Hepatocyte (in vitro differentiated cells): Measurements from ENCODE around the gene IL12RB2. TPM values are rescaled to one million over a fixed set of nuclear protein-coding genes. Genes with fewer than 3 reads are reported as not detected.
A peak's percentile ranks its signal among the peaks of the same experiment; 100 is the strongest.

Source experiments
- DNase-seq: peaks from one replicate; pipeline ENCODE4 v3.0.0-alpha.2; 2016; ENCODE audit warnings: low spot score
- H2AFZ ChIP-seq: fragments of 200-600 bp; sonication (generic); 2 replicates; pipeline ENCODE4 v1.6.0; 2016; ENCODE audit warnings: antibody characterized with exemption, mild to moderate bottlenecking
- H3K27ac ChIP-seq: fragments of 200-600 bp; sonication (generic); 2 replicates; pipeline ENCODE4 v1.5.1; 2016; ENCODE audit warnings: mild to moderate bottlenecking
- H3K27me3 ChIP-seq: fragments of 200-600 bp; sonication (generic); 2 replicates; pipeline ENCODE4 v1.6.1; 2016
- H3K36me3 ChIP-seq: fragments of 200-600 bp; sonication (generic); replicated peaks from 2 replicates; pipeline ENCODE4 v1.5.1; 2016; ENCODE audit warnings: low read depth; ENCODE audit not compliant: insufficient read depth
- H3K4me1 ChIP-seq: fragments of 200-600 bp; sonication (generic); 2 replicates; pipeline ENCODE4 v1.5.1; 2016; ENCODE audit warnings: mild to moderate bottlenecking, moderate library complexity; ENCODE audit not compliant: insufficient read depth
- H3K4me2 ChIP-seq: fragments of 200-600 bp; sonication (generic); 2 replicates; pipeline ENCODE4 v1.6.0; 2016
- H3K4me3 ChIP-seq: fragments of 200-600 bp; sonication (generic); 2 replicates; pipeline ENCODE4 v1.5.1; 2016; ENCODE audit warnings: mild to moderate bottlenecking
- H3K79me2 ChIP-seq: fragments of 200-600 bp; sonication (generic); 2 replicates; pipeline ENCODE4 v1.6.0; 2017; ENCODE audit warnings: mild to moderate bottlenecking
- H3K9me2 ChIP-seq: fragments of 200-600 bp; sonication (generic); replicated peaks from 2 replicates; pipeline ENCODE4 v1.6.0; 2017; ENCODE audit warnings: mild to moderate bottlenecking; ENCODE audit not compliant: insufficient read depth
- H3K9me3 ChIP-seq: fragments of 200-600 bp; sonication (generic); 2 replicates; pipeline ENCODE4 v1.5.1; 2016; ENCODE audit warnings: low read depth, mild to moderate bottlenecking
- H4K20me1 ChIP-seq: fragments of 200-600 bp; sonication (generic); 2 replicates; pipeline ENCODE4 v1.6.0; 2016; ENCODE audit warnings: mild to moderate bottlenecking; ENCODE audit not compliant: insufficient read depth, poor library complexity, severe bottlenecking
- EZH2 ChIP-seq: fragments of 200-600 bp; sonication (generic); IDR thresholded peaks from 2 replicates; pipeline ENCODE4 v1.6.1; 2016; ENCODE audit warnings: antibody characterized with exemption, mild to moderate bottlenecking, borderline replicate concordance
- EZH2phosphoT487 ChIP-seq: fragments of 200-600 bp; sonication (generic); IDR thresholded peaks from one replicate; pipeline ENCODE4 v1.6.1; 2018; ENCODE audit warnings: antibody characterized with exemption, mild to moderate bottlenecking, low read depth, moderate library complexity; ENCODE audit not compliant: unreplicated experiment, severe bottlenecking
- WGBS: methylation state at CpG from one replicate; pipeline ENCODE4 v1.1.6; 2016; ENCODE audit warnings: low lambda C conversion rate; ENCODE audit errors: missing lambda C conversion rate; 5-methylcytosine and 5-hydroxymethylcytosine counted together
- polyA plus RNA-seq: library from polyadenylated mRNA; unstranded; fragments of >200 nt; fragmentation: Nextera tagmentation; extraction: Ambion mirVana; gene quantifications from 2 replicates; pipeline ENCODE4 v1.2.1, GENCODE V29; 2016
- total RNA-seq: library from RNA; depleted of rRNA; stranded (reverse); fragments of >200 nt; gene quantifications from 2 replicates; pipeline ENCODE4 v1.2.3, GENCODE V29; 2014
- TF ChIP-seq, protein P1 (sequence below): fragments of 200-600 bp; sonication (generic); IDR thresholded peaks from 2 replicates; pipeline ENCODE4 v1.5.1; 2016; ENCODE audit warnings: antibody characterized with exemption, mild to moderate bottlenecking; ENCODE audit not compliant: poor library complexity

Gene IL12RB2
- total and polyA plus RNA-seq, 2 experiments from 2014 or later, result 0.47 TPM; not detected in 1

DNA sequence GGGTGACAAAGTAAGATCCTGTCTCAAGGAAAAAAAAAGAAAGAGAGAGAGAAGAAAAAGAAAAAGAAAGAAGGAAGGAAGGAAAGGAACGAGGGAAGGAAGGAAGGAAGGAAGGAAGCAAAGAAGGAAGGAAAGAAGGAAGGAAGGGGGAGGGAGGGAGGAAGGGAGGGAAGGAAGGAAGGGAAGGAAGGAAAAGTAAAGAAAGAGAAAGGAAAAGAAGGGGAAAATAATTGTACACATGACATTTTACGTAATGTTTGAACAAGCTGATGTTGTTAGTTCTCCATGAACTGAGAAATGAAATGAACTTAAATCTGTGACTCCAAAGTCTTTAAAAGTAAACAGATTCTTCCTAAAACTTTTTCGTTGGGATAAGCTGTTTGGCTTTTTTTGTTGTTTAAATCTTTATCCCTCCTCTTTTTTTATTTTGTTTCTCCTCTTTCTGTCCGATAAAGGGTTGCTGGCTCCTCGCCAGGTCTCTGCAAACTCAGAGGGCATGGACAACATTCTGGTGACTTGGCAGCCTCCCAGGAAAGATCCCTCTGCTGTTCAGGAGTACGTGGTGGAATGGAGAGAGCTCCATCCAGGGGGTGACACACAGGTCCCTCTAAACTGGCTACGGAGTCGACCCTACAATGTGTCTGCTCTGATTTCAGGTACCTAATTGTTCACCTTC is 59.8 kb downstream of the IL12RB2 start:
- no peaks in the 10 kb centered on the region for H3K27me3 ChIP-seq

DNA sequence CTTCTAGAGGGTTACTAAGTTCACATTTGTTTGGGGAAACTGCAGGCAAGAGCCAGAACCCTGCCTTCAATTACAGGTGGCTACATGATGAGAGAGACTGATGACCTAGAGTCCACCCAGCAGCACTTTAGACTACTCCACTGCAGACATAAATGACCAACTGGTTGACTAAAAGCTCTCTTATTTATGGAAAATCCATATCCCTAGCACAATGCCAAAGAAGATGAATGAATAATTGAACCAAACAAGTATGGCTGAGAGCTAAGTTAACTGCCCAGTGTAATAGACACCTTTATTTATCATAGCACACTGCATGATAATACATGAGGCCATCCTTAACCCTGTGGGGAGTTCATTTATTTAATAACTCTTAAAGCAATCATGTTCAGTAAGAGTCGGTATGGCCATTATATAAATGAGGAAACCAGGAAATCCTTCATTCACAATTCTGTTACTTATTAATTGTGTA is 60.4 kb downstream of the IL12RB2 start:
- H3K9me2 ChIP-seq, result no peaks in the 10 kb centered on the region
- peak overlapping the region; percentile 58 for H3K4me2 ChIP-seq
- no peaks in the 10 kb centered on the region for H3K9me3 ChIP-seq
- TF ChIP-seq EZH2phosphoT487 (no peak), EZH2 (no peak)
- TF ChIP-seq, protein P1, sequence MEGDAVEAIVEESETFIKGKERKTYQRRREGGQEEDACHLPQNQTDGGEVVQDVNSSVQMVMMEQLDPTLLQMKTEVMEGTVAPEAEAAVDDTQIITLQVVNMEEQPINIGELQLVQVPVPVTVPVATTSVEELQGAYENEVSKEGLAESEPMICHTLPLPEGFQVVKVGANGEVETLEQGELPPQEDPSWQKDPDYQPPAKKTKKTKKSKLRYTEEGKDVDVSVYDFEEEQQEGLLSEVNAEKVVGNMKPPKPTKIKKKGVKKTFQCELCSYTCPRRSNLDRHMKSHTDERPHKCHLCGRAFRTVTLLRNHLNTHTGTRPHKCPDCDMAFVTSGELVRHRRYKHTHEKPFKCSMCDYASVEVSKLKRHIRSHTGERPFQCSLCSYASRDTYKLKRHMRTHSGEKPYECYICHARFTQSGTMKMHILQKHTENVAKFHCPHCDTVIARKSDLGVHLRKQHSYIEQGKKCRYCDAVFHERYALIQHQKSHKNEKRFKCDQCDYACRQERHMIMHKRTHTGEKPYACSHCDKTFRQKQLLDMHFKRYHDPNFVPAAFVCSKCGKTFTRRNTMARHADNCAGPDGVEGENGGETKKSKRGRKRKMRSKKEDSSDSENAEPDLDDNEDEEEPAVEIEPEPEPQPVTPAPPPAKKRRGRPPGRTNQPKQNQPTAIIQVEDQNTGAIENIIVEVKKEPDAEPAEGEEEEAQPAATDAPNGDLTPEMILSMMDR, result no peak
- no peaks in the 10 kb centered on the region for H3K79me2 ChIP-seq
- DNase-seq, result no peak
- H3K27ac ChIP-seq, result no peak overlapping the region
- no peaks in the 10 kb centered on the region for H4K20me1 ChIP-seq
- WGBS, result 96% methylated on average over 1 of the region's 1 CpG
- H2AFZ ChIP-seq, result no peak overlapping the region
- H3K4me3 ChIP-seq, result no peak overlapping the region
- no peaks in the 10 kb centered on the region for H3K4me1 ChIP-seq
- H3K27me3 ChIP-seq, result no peaks in the 10 kb centered on the region
- H3K36me3 ChIP-seq, result no peaks in the 10 kb centered on the region

More for the DNA sequence above, 59.8 kb downstream of the IL12RB2 start:
- peak overlapping the region; percentile 58 for H3K4me2 ChIP-seq
- H3K4me1 ChIP-seq, result no peaks in the 10 kb centered on the region
- no peaks in the 10 kb centered on the region for H3K36me3 ChIP-seq
- H3K79me2 ChIP-seq, result no peaks in the 10 kb centered on the region
- no peaks in the 10 kb centered on the region for H3K9me2 ChIP-seq
- peak; percentile 73 for DNase-seq
- H3K27ac ChIP-seq, result no peak overlapping the region
- no peaks in the 10 kb centered on the region for H3K9me3 ChIP-seq
- no peaks in the 10 kb centered on the region for H4K20me1 ChIP-seq
- TF ChIP-seq EZH2phosphoT487 (no peak), EZH2 (no peak)
- TF ChIP-seq, protein P1, result peak; percentile 16
- H2AFZ ChIP-seq, result no peak overlapping the region
- no peak overlapping the region for H3K4me3 ChIP-seq
- WGBS, result 60% methylated on average over 8 of the region's 8 CpGs

DNA sequence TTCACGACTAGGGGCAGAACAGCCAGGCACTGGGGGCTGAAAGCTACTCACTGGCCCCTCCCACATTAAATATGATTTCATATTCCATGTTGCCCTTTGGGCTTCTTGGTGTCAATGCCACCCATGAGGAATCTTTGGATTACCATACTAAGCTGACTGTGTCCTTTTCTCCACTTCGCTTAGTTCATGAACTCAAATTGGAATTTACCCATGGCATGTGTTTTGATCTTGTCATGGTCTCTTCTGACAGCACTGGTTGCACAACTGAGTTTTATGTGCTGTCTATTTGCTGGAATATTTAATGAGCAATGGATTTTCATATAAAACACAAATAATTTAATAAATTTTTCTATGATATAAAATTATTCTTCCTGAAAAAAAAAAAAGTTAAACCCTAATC is 63.4 kb downstream of the IL12RB2 start:
- 95% methylated on average over 2 of the region's 2 CpGs for WGBS
- no peaks in the 10 kb centered on the region for H3K36me3 ChIP-seq

DNA sequence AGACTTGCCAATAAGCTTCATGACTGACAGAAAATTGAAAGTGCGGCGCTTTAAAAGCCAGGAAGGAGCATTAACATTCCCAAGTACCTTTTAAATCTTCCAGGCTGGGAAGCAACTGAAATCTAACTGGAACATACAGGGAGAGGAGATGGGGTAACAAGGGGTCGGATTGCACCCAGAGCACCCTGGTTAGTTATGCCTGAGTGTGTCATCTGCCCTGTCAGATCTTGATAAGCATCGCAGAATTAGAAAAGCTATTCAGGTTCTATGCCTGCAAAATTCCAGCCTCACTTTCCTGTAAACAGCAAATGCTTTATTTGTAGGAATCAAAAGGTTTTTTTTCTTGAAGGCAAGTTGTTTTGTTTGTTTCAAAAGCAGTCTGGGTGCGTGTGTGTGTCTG is 64.0 kb downstream of the IL12RB2 start:
- WGBS, result 55% methylated on average over 5 of the region's 5 CpGs
- no peaks in the 10 kb centered on the region for H3K4me1 ChIP-seq
- DNase-seq, result peak; percentile 39
- H3K9me2 ChIP-seq, result no peaks in the 10 kb centered on the region
- H3K36me3 ChIP-seq, result no peaks in the 10 kb centered on the region
- H3K79me2 ChIP-seq, result no peaks in the 10 kb centered on the region
- no peak overlapping the region for H2AFZ ChIP-seq
- H3K27me3 ChIP-seq, result no peaks in the 10 kb centered on the region
- H3K4me3 ChIP-seq, result no peak overlapping the region
- no peaks in the 10 kb centered on the region for H4K20me1 ChIP-seq
- peak overlapping the region; percentile 39 for H3K27ac ChIP-seq
- no peak overlapping the region for H3K4me2 ChIP-seq
- H3K9me3 ChIP-seq, result no peaks in the 10 kb centered on the region
- TF ChIP-seq, protein P1, result no peak
- TF ChIP-seq EZH2phosphoT487, result no peak
- TF ChIP-seq EZH2, result no peak

More for the DNA sequence above, 63.4 kb downstream of the IL12RB2 start:
- no peak overlapping the region for H3K4me3 ChIP-seq
- H3K4me2 ChIP-seq, result no peak overlapping the region
- H3K9me2 ChIP-seq, result no peaks in the 10 kb centered on the region
- no peaks in the 10 kb centered on the region for H3K79me2 ChIP-seq
- H3K27me3 ChIP-seq, result no peaks in the 10 kb centered on the region
- H3K9me3 ChIP-seq, result no peaks in the 10 kb centered on the region
- no peak for TF ChIP-seq EZH2
- peak overlapping the region; percentile 39 for H3K27ac ChIP-seq
- DNase-seq, result no peak
- H3K4me1 ChIP-seq, result no peaks in the 10 kb centered on the region
- no peak overlapping the region for H2AFZ ChIP-seq
- no peaks in the 10 kb centered on the region for H4K20me1 ChIP-seq
